Cerebellar cortex (tissue), 1 donor: Measurements from ENCODE around the gene CYB5A.
"Not testable (repeated sequence)": the region's sequence is repeated elsewhere in the genome, so short reads cannot be mapped to it uniquely, and the experiment has no call there.

Experiments
- DNase-seq: peaks from one replicate; pipeline ENCODE4 v3.0.0-alpha.2; 2015; ENCODE audit warnings: low spot score

CYB5A gene

GRCh38 chr18:74294526-74294925 is 2.8 kb upstream of the CYB5A start:
- no peak for DNase-seq

GRCh38 chr18:74292982-74293381 is 1.2 kb upstream of the CYB5A start:
- DNase-seq = not testable (repeated sequence)

- peak; percentile 29 for DNase-seq
Observed at GRCh38 chr18:74292541-74292858, 737 bp upstream of the CYB5A start.

GRCh38 chr18:74291472-74291770 is 342 bp downstream of the CYB5A start:
- DNase-seq = no peak

- peak; percentile 40 for DNase-seq
Observed at GRCh38 chr18:74290794-74291471, 830 bp downstream of the CYB5A start.

- DNase-seq = no peak
Observed at GRCh38 chr18:74290021-74290420, 1.7 kb downstream of the CYB5A start.

- DNase-seq = no peak
Observed at GRCh38 chr18:74289137-74289536, 2.6 kb downstream of the CYB5A start.

GRCh38 chr18:74288730-74289129 is 3.0 kb downstream of the CYB5A start:
- peak; percentile 43 for DNase-seq

GRCh38 chr18:74288041-74288440 is 3.7 kb downstream of the CYB5A start:
- no peak for DNase-seq

- no peak for DNase-seq
Observed at GRCh38 chr18:74286856-74287255, 4.9 kb downstream of the CYB5A start.

- DNase-seq = no peak
Observed at GRCh38 chr18:74286106-74286855, 5.5 kb downstream of the CYB5A start.

GRCh38 chr18:74285583-74285982 is 6.2 kb downstream of the CYB5A start:
- DNase-seq = not testable (repeated sequence)

GRCh38 chr18:74284980-74285355 is 6.8 kb downstream of the CYB5A start:
- DNase-seq = no peak

- DNase-seq = peak; percentile 39
Observed at GRCh38 chr18:74284191-74284979, 7.4 kb downstream of the CYB5A start.

- peak; percentile 65 for DNase-seq
Observed at GRCh38 chr18:74283646-74284045, 8.1 kb downstream of the CYB5A start.

GRCh38 chr18:74282755-74283554 is 8.8 kb downstream of the CYB5A start:
- no peak for DNase-seq

GRCh38 chr18:74281980-74282754 is 9.6 kb downstream of the CYB5A start:
- DNase-seq = peak; percentile 32

- DNase-seq = peak; percentile 95
Observed at GRCh38 chr18:74281011-74281979, 10.5 kb downstream of the CYB5A start.

- DNase-seq = no peak
Observed at GRCh38 chr18:74278983-74279382, 12.8 kb downstream of the CYB5A start.

- no peak for DNase-seq
Observed at GRCh38 chr18:74278058-74278457, 13.7 kb downstream of the CYB5A start.
